ENCODE measurements around the gene WDFY2. TPM values are rescaled to one million over a fixed set of nuclear protein-coding genes. Genes with fewer than 3 reads are reported as not detected.
A peak's percentile ranks its signal among the peaks of the same experiment; 100 is the strongest.
"Not testable (repeated sequence)": the region's sequence is repeated elsewhere in the genome, so short reads cannot be mapped to it uniquely, and the experiment has no call there.

WDFY2 gene
- total RNA-seq, 2 experiments from 2014 or later, result 12.7 to 15.5 TPM

DNA sequence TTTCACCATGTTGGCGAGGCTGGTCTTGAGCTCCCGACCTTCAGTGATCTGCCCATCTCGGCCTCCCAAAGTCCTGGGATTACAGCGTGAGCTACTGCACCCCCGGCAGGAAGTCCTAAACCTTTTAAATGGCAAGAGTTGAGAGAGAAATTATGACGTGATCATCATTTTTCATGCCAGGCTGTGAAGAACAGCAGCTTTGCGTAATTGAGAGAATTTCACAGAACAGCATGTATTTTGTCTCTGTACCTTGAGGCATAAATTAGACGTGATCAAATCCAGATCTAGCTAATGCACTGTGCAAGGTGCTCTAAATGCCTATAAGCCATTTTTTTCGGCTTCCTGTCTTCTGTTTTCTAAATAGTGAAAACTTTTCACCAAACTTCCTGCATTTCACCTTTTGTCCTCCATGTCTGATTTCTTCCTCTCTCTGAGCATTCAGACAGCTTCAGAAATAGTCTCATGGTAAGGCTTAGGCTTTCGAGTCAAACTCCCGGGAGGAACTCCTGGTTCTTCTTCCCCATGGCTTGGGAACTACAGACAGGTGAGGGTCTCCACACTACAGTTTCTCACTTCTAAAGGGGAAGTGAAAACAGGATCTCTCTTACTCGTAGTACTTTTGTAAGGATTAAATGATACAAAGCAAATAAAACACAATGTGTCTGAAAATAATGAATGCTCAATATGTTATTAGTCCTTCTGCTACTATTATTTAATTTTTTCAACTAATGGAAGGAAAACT is 51.0 kb downstream of the WDFY2 start:
- Mint-ChIP-seq H3K4me1 (peaks cover 21% of the 10 kb centered on the region), H3K27me3 (no peaks in the 10 kb centered on the region), H3K36me3 (peaks cover 2% of the 10 kb centered on the region), H3K27ac (peak overlapping the region; percentile 72), H3K4me3 (peak overlapping the region; percentile 66), H3K9me3 (peaks cover 1% of the 10 kb centered on the region)
- DNase-seq, result no peak
- ATAC-seq (ENCODE audit: low read depth), result peak; percentile 30
- POLR2A ChIA-PET, result interaction anchor here (0.8 to 2.2 kb wide), 3 partner anchors 9 to 182 kb away, joined by 3 to 7 read pairs (median 6); partner anchors contain the start of gene INTS6

DNA sequence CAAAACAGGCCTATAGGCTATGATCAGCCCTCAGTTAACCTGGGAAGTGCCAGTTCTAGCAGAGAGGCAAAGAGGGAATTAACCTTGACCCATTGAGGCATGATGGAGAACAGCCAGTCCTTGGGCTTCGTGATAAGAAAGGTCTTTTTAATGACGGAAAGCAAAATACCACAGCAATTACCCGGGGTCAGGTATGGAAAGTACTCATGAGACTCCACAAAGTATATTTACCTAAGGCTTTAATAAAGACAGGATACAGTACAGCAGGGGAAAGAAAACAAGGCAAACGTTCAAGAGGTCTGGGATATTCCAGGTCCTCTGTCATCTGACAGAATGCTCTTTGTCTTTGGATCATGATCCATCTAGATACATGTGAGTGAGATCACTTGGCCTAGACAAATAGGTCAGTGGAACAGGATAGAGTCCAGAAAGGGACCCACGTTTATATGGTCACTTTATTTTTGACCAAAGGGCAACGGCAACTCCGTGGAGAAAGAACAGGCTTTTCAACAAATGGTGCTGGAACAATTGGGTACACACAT is 52.2 kb downstream of the WDFY2 start:
- H3K27ac Mint-ChIP-seq, result no peak overlapping the region
- H3K4me1 Mint-ChIP-seq, result peaks cover 20% of the 10 kb centered on the region
- H3K4me3 Mint-ChIP-seq, result no peak overlapping the region
- H3K9me3 Mint-ChIP-seq, result peaks cover 1% of the 10 kb centered on the region
- POLR2A ChIA-PET, result no interaction called here
- ATAC-seq (ENCODE audit: low read depth) (no peak), DNase-seq (no peak)
- H3K36me3 Mint-ChIP-seq, result peaks cover 2% of the 10 kb centered on the region
- no peaks in the 10 kb centered on the region for H3K27me3 Mint-ChIP-seq

DNA sequence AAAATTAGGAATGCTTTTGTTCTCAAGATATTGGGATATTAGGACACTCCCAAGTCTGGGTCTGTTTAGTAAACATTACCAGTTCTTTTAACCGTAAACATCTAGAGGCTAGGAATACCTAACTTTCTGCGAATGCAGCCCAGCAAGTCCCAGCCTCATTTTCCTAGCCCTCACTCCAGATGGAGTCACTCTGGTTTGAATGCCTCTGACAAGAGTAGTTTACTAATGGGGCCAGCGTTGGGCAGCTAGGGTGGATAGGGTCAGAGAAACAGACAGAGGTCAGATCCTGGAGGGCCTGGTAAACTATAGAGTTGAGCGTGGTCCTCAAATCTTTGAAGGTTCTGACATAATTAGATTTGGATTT is 53.6 kb downstream of the WDFY2 start:
- DNase-seq, result no peak
- H3K36me3 Mint-ChIP-seq, result peaks cover 2% of the 10 kb centered on the region
- H3K4me1 Mint-ChIP-seq, result peaks cover 15% of the 10 kb centered on the region
- peaks cover 1% of the 10 kb centered on the region for H3K9me3 Mint-ChIP-seq
- ATAC-seq (ENCODE audit: low read depth), result no peak
- no peak overlapping the region for H3K27ac Mint-ChIP-seq
- H3K4me3 Mint-ChIP-seq, result no peak overlapping the region
- POLR2A ChIA-PET, result no interaction called here
- H3K27me3 Mint-ChIP-seq, result no peaks in the 10 kb centered on the region

DNA sequence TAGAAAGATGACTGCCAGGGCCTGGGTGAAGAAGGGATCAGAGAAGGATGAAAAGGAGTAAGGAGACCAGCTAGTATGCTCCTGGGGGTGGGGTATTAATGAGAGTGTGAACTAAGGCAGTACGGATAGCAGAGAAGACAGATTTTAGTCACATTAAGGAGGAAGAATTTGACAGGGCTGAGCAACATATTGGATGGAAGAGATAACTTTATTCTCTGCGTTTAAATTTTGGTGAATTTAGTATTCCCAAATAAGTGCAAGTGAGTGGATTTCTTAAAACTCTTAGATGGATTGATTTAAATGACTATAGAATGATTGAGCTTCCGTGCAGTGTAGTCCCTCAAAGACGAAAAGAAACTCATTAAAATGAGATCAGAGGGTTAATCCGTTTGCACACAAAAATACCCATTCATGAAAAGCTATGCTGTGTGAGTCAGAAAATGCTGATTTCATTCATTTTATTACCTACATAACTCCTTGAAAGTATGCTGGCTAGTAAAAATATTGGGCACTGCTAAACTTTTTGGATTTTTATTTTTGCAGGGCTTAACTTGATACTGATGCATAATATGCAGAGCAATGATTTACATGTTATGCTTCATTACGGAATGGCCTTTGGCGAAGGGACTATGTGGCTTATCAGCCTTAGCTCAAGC is 54.1 kb downstream of the WDFY2 start:
- Mint-ChIP-seq H3K36me3 (peaks cover 2% of the 10 kb centered on the region), H3K4me1 (peaks cover 15% of the 10 kb centered on the region), H3K27me3 (no peaks in the 10 kb centered on the region), H3K4me3 (no peak overlapping the region), H3K9me3 (peaks cover 1% of the 10 kb centered on the region), H3K27ac (no peak overlapping the region)
- no peak for DNase-seq
- POLR2A ChIA-PET, result interaction anchor here (0.8 kb wide), 1 partner anchor 185 kb away, joined by 3 read pairs; the partner anchor contains the start of gene INTS6
- ATAC-seq (ENCODE audit: low read depth), result no peak

DNA sequence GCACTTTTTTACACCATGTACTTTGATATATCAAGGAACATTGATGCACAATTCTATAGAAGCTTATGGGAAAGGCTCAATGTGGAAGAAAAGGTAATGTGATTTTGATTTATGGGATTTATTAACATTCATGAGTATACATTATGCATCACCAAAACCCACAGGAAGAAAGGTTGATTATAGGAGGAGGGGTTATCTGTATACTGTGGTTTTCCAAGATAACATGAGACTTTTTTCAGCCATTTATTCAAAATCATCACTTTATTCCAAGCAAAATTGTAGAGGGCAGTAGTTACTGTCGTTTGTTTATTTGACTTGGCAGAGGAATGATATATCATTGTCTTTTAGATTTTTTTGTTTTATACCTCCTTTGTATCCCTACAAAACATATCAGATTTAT is 54.9 kb downstream of the WDFY2 start:
- ATAC-seq (ENCODE audit: low read depth) (no peak), DNase-seq (no peak)
- Mint-ChIP-seq H3K4me1 (peaks cover 22% of the 10 kb centered on the region), H3K4me3 (no peak overlapping the region), H3K27me3 (no peaks in the 10 kb centered on the region), H3K9me3 (peaks cover 1% of the 10 kb centered on the region), H3K36me3 (peaks cover 2% of the 10 kb centered on the region), H3K27ac (no peak overlapping the region)
- POLR2A ChIA-PET, result no interaction called here

DNA sequence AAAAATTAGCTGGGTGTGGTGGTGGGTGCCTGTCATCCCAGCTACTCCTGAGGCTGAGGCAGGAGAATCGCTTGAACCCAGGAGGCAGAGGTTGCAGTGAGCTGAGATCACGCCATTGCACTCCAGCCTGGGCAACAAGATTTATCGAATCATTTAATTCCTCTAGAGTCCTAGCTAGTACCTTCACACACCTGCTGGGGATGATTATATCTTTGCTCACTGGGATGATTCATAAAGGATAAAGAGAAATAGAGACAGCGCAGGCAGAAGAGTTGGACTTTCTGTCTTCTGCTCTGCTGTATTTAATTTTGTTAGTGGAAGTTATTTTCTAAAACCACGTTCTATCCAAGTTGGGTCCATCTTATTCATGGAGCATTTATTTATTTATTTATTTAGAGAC is 56.4 kb downstream of the WDFY2 start:
- H3K9me3 Mint-ChIP-seq; H3K36me3 Mint-ChIP-seq; DNase-seq; POLR2A ChIA-PET; H3K4me3 Mint-ChIP-seq; H3K27ac Mint-ChIP-seq; H3K27me3 Mint-ChIP-seq; ATAC-seq (ENCODE audit: low read depth): not testable (repeated sequence)
- peaks cover 26% of the 10 kb centered on the region for H3K4me1 Mint-ChIP-seq

DNA sequence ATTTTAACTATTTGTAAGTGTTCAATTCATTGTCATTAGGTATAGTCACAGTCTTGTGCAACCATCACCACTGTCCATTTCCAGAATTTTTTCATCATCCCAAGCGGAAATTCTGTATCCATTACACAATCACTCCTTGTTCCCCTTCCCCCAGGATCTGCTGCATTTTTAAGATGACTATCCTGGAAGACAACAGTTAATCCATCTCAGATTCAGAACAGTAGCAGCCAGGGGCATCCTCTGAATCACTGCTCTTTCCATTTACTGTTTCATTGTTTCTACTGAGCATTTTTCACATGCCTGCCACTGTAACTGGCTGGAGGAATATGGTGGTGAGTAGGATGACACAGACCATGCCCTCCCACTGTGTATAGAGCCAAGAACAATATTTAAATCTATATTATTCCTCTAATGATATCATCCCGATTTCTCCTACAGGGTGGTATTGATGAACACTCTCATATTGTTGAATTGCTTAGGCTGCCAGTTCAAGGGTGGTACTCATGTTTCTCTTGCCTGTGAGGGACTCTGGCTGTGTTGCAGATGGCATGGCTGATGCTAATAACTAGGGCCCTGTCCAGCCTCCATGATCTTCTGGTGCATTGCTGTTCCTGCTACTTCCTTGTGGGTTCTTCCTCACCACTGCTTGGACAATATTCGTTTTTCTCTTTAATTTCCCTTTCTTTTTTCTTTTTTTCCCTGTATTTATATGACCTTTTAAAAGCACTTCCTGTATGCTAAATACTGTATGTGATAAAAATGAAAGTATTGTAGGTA is 59.0 kb downstream of the WDFY2 start:
- peaks cover 29% of the 10 kb centered on the region for H3K4me1 Mint-ChIP-seq
- H3K9me3 Mint-ChIP-seq, result no peaks in the 10 kb centered on the region
- DNase-seq, result no peak
- ATAC-seq (ENCODE audit: low read depth), result no peak
- peak overlapping the region; percentile 51 for H3K27ac Mint-ChIP-seq
- peak overlapping the region; percentile 31 for H3K4me3 Mint-ChIP-seq
- H3K27me3 Mint-ChIP-seq, result no peaks in the 10 kb centered on the region
- POLR2A ChIA-PET, result no interaction called here
- peaks cover 8% of the 10 kb centered on the region for H3K36me3 Mint-ChIP-seq

DNA sequence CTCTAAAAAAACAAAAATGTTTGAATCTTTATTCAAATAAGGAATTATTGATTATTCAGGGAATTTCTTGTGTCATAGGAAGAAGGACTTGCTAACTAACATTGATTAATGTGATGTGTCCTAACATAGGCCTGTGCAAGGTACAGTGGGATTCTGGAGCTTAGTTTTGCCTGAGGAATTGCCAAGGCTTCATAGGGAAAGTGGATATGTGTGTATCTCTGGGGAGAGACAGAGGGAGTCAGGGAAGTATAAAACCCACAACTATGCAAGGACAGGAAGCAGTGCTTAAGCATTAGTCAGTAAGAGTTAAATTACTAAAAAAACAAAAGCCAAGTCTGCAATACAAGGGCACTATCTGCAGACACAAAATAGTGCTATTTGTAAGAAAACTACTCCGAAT is 59.6 kb downstream of the WDFY2 start:
- DNase-seq (no peak), ATAC-seq (ENCODE audit: low read depth) (no peak)
- Mint-ChIP-seq H3K9me3 (no peaks in the 10 kb centered on the region), H3K27me3 (no peaks in the 10 kb centered on the region), H3K36me3 (peaks cover 10% of the 10 kb centered on the region), H3K4me1 (peaks cover 29% of the 10 kb centered on the region), H3K4me3 (peak overlapping the region; percentile 31), H3K27ac (peak overlapping the region; percentile 51)
- POLR2A ChIA-PET, result interaction anchor here (1.0 to 1.4 kb wide), 2 partner anchors 9 to 190 kb away, joined by 3 to 7 read pairs; no protein-coding TSS in a partner anchor

DNA sequence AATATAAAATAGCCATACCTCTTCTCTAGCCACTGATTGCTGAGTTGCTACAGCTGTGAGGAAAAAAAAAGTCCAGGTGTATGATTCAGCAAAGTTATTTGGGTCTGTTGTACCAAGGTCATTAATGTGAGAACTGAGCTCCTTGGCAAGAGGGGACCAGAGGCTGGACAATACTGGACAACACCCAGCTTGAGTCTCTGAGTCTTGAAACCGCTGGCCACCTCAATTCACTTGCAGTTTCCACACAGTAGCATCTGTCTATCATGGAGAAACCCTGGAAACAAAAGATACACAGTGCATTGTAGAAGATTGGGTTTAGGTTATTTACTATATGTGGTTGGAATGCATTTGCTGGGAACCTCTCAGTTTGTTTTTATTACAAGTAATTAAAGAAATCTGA is 60.4 kb downstream of the WDFY2 start:
- Mint-ChIP-seq H3K4me3 (no peak overlapping the region), H3K27ac (peak overlapping the region; percentile 47), H3K27me3 (no peaks in the 10 kb centered on the region), H3K9me3 (no peaks in the 10 kb centered on the region), H3K36me3 (peaks cover 11% of the 10 kb centered on the region), H3K4me1 (peaks cover 29% of the 10 kb centered on the region)
- POLR2A ChIA-PET, result interaction anchor here (1.0 to 1.9 kb wide), 4 partner anchors 10 to 368 kb away, joined by 3 to 13 read pairs (median 5); partner anchors contain the start of genes ALG11 and INTS6
- DNase-seq, result no peak
- ATAC-seq (ENCODE audit: low read depth), result no peak

DNA sequence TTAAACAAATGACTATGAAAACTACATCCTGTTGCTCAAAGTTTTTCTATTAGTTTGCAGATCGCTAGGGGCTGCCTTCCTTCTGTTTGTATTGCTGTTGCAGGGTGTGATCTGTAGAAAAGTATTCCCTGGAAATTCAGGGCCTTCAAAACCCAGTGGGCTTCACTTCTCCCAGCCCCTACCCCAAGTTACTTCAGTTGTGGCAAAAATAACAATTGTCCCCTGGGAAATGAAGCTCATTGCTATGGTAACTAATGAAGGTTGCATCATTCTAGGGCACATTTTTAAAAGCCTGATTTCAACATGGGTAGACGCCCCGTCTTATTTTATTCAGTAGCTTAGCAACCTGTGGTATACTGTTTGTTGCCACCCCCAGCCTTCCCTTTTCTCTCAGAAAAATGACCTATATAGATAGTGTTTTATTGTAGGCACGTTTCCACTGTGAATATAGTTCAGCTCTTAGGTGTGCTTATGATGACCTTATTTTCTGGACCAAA is 60.9 kb downstream of the WDFY2 start:
- Mint-ChIP-seq H3K36me3 (peaks cover 11% of the 10 kb centered on the region), H3K4me3 (peak overlapping the region; percentile 26), H3K4me1 (peaks cover 29% of the 10 kb centered on the region), H3K27ac (peak overlapping the region; percentile 47), H3K9me3 (no peaks in the 10 kb centered on the region), H3K27me3 (no peaks in the 10 kb centered on the region)
- ATAC-seq (ENCODE audit: low read depth), result peak; percentile 52
- no peak for DNase-seq
- POLR2A ChIA-PET, result interaction anchor here (1.0 to 1.9 kb wide), 4 partner anchors 10 to 368 kb away, joined by 3 to 13 read pairs (median 5); partner anchors contain the start of genes ALG11 and INTS6

DNA sequence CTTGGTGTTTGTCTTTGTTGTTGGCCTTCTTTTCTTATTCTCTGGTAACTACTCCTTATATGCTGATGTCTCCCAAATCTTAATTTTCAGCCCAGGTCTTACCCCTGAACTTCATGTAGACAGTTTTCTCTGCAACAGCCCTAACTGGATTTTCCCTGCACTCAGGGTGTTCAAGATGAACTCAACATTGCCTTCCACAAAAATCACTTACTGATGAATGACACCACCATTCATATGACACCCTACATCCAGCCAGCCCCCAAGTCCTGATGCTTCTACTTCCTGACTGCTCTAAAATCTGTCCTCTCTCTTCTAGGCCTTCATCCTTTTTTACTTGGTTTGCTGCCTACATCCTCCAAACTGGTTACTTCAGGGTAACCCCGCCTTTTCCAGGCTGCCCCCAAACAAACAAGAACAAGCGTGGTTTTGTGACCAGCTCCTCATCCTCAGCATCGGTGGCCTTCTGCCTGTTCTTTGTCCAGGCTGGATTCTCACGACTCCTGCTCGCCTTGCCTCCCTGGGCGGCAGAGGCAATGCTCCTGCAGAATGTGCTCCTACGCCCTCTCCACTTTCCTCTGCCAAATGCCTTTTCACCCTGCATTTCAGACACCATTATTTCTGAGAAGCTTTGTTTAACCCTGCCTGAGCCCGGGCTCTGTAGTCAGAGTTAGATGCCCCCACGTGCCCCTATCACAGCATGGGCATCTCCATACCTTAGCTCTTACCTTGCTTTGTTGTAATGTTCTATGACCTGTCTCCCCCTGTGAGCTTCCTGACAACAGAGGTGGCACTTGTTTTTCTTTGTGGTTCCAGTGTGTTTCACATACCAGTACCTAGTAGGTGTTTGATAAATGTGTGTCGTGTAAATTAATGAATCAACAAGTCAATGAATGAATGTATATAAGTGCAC is 61.8 kb downstream of the WDFY2 start:
- POLR2A ChIA-PET, result interaction anchor here (1.9 kb wide), 1 partner anchor 193 kb away, joined by 13 read pairs; the partner anchor contains the start of gene INTS6
- ATAC-seq (ENCODE audit: low read depth) (peak; percentile 54), DNase-seq (no peak)
- peak overlapping the region; percentile 26 for H3K4me3 Mint-ChIP-seq
- peaks cover 29% of the 10 kb centered on the region for H3K4me1 Mint-ChIP-seq
- H3K27ac Mint-ChIP-seq, result peak overlapping the region; percentile 47
- peaks cover 13% of the 10 kb centered on the region for H3K36me3 Mint-ChIP-seq
- no peaks in the 10 kb centered on the region for H3K9me3 Mint-ChIP-seq
- no peaks in the 10 kb centered on the region for H3K27me3 Mint-ChIP-seq

DNA sequence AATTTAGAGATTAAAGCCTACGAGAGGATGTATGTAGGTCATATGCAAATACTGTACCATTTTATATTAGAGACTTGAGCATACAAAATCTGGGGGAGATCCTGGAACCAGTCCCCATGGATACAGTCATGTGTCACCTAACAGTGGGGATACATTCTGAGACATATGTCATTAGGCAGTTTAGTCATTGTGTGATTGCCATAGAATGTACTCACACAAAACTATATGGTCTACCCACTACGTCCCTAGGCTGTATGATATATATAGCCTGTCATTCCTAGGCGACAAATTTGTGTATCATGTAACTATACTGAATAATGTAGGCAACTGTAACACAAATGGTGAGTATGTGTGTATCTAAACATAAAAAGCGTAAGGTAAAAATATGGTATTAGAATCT is 62.8 kb downstream of the WDFY2 start:
- DNase-seq, result no peak
- H3K27me3 Mint-ChIP-seq, result no peaks in the 10 kb centered on the region
- peaks cover 29% of the 10 kb centered on the region for H3K4me1 Mint-ChIP-seq
- H3K4me3 Mint-ChIP-seq, result no peak overlapping the region
- POLR2A ChIA-PET, result no interaction called here
- ATAC-seq (ENCODE audit: low read depth), result no peak
- no peak overlapping the region for H3K27ac Mint-ChIP-seq
- no peaks in the 10 kb centered on the region for H3K9me3 Mint-ChIP-seq
- peaks cover 19% of the 10 kb centered on the region for H3K36me3 Mint-ChIP-seq
